LHCN-M2 (cell line): ENCODE measurements around the gene PNPLA1. TPM values are rescaled to one million over a fixed set of nuclear protein-coding genes. Genes with fewer than 3 reads are reported as not detected.
A peak's percentile ranks its signal among the peaks of the same experiment; 100 is the strongest.

Experiments used
- DNase-seq: peaks from one replicate; pipeline ENCODE4 v3.0.0-alpha.2; 2012; ENCODE audit warnings: low read depth
- polyA plus RNA-seq: library from polyadenylated mRNA; unstranded; fragments of >200 nt; gene quantifications from one replicate; pipeline ENCODE4 v1.2.1, GENCODE V29; 2012; ENCODE audit warnings: missing spikeins
- total RNA-seq: library from RNA; depleted of rRNA; stranded (reverse); fragments of >200 nt; gene quantifications from 2 replicates; pipeline ENCODE4 v1.2.3, GENCODE V29; 2014; rRNA removed

Gene PNPLA1
- not detected in 2 replicates for total RNA-seq
- not detected for polyA plus RNA-seq

DNA sequence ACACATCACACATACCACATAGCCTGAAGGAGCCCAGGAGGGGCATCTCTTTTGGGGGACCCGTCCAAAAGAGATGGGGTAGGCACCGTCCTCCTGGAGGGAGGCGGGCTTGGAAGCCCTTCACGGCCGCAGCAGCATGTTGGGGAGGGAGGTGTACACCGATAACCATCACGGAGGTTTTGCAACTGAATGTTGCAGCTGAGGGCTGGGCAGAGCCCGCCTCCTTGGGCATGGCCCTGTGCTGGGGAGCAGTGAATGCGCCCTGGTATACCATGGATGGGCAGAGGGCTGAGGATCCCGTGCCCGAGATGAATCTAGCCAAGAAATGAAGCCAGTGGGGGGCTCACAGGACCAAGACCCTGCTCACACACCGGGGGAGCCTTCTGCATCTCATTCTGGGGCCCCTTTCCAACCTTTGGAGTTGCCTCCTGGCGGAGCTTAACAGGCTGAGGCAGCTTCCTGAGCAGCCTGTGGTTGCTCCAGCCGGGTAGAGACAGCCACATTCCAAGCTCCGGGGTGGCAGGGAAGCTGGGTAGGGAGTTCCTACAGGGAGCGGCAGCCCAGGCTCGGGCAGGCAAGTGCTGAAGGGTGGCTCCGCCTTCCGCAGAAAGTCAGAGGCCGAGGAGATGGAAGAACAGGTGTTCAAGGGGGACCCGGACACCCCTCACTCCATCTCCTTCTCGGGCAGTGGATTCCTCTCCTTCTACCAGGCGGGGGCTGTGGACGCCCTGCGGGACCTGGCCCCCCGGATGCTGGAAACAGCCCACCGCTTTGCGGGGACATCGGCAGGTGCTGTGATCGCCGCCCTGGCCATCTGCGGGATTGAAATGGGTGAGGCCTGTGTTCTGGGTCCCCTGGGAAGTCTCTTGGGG is at the start of gene PNPLA1:
Gene PNPLA1, plus strand, starts transcription at position 227 of the 872 bp plus-strand sequence. Its CDS starts 400 bp downstream, at position 627.
- DNase-seq = no peak

DNA sequence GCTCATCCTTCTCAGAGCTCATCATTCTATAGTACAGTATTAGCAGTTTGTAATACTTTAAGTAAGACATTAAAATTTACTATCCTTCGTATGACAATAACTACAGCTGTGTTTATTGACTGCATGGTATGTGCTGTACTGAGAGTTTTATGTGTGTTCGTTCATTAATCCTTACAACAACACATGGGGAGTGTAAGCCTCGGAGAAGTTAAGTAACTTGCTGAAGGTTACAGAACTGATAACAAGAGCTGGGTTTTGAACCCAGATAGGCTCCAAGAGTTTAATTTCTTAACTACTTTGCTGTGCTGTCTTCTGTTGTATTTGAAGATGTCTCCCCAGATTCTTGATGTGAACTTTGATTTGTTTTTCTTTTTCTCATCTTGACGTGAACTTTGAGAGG is 49.6 kb upstream of the PNPLA1 start:
- no peak for DNase-seq

- no peak for DNase-seq
Observed at GRCh38 chr6:36221674-36222073, 48.2 kb upstream of the PNPLA1 start.

GRCh38 chr6:36222924-36223323 is 46.9 kb upstream of the PNPLA1 start:
- DNase-seq = no peak

- no peak for DNase-seq
Observed at GRCh38 chr6:36223706-36224105, 46.2 kb upstream of the PNPLA1 start.

GRCh38 chr6:36224918-36225461 is 44.9 kb upstream of the PNPLA1 start:
- peak; percentile 1 for DNase-seq

DNA sequence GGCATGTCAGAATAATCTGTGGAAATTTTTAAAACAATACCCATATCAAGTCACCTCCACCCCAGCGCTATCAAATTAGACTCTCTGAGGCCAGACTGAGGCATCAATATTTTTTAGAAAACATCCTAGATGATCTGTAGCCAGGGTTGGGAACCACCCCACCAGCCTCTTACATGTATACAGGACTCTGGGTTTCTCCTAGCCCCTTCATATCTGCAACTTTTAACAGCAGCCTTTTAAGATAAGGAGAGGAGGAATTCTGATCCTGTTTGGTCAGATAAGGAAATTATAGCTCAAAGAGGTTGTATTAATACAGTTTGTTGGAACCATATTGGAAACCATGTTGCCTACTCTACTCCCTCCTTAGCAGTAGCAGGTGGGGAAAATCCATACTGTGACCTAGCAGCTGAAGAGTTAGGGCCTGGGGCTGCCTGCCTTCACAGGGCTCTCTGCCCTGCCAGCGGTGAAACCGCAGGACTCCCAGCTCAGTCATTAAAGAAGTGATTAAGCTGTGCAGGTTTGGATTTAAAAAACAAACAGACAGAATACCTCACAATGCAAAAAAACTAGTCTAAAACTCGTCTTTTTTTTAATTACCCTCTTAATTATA is 43.3 kb upstream of the PNPLA1 start:
- DNase-seq = no peak

- peak; percentile 4 for DNase-seq
Observed at GRCh38 chr6:36227379-36228228, 42.3 kb upstream of the PNPLA1 start.

DNA sequence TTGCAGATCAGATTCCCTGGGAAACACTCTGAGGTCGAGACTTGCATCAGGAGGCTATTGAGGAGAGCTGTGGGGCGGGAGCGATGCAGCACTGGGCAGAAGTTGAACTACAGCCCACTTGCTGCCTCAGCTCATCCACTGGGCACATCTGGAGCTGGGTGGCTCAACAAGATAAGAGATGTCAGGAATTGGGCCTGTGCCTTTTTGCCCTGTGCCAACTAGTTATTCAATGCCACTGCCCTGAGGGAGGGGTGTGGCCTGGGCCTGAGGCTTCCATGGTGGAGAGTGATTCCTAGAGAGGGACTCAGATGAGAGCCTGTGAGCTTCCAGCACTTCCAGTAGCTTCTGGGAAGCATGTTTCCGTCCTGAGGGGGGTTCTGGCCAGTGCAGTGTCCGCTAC is 40.6 kb upstream of the PNPLA1 start:
- DNase-seq = no peak

DNA sequence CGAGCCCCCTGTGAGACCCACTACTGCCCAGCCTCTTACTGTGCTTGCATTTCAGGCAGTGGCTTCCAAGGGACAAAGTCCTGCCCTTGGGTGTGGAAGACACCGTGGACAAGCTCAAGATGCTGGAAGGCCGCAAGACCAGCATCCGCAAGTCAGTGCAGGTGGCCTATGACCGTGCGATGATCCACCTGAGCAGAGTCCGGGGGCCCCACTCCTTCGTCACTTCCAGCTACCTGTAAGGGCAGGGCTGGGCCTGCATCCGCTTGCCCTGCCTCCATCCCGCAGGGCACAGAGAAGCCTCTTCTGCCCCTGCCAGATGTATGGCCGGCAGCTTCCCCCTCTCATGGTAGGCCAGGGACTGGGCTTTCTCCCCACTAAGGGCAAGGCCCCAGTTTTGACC is 39.5 kb upstream of the PNPLA1 start:
- DNase-seq = no peak

DNA sequence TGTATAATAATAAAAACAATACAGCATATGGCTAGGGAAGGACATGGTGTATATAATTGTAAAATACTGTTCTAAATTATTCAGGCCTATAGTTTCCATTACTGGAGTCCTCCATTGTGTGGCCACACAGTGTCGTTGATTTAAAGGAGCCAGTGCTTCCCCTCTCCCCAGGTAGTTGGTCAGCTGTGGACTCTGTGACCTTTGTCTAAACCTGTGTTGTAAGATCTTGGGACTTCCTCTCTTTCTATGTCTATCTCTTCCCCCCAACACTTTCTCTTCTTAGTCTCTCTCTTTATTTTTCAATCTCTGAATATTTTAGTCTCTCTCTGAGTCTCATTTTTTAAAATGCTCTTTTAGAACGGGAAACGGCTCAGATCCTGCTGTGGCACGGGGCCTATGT is 37.7 kb upstream of the PNPLA1 start:
- no peak for DNase-seq

GRCh38 chr6:36235309-36235708 is 34.6 kb upstream of the PNPLA1 start:
- no peak for DNase-seq

- DNase-seq = no peak
Observed at GRCh38 chr6:36235862-36236261, 34.0 kb upstream of the PNPLA1 start.

- no peak for DNase-seq
Observed at GRCh38 chr6:36239774-36240173, 30.1 kb upstream of the PNPLA1 start.

DNA sequence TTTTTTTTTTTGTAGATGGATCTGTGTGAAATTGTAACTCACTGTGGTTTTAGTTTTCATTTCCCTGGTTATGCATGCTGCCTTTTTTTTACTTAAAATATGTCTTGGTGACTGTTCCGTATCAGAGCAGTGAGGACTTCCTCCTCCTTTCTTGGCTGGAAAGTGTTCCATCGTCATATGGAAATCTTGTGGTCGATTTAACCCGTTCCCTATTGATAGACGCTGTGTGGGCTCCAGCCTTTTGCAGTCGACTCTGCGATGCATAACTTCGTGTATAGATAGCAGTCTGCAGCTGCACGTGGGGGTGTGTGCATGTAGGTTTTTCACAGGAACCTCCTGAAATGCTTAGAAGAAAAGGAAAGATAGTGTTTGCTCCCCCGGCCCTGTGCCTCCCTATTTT is 28.1 kb upstream of the PNPLA1 start:
- DNase-seq = no peak

DNA sequence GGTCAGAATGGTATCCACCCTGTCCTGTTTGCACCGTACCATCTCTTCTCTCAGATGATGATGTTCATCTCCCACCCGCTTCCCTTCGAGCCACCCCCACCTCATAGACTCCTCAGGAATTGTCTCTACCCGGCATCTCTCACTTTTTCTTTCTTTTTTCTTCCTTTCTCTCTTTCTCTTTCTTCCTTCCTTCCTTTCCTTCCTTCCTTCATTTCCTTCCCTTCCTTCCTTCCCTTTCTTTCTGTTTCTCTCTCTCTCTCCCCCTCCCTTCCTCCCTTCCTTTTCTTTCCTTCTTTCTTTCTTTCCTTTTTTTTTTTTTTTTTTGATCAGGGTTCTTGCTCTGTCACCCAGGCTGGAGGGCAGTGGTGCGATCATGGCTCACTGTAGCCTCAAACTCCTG is 27.7 kb upstream of the PNPLA1 start:
- no peak for DNase-seq

DNA sequence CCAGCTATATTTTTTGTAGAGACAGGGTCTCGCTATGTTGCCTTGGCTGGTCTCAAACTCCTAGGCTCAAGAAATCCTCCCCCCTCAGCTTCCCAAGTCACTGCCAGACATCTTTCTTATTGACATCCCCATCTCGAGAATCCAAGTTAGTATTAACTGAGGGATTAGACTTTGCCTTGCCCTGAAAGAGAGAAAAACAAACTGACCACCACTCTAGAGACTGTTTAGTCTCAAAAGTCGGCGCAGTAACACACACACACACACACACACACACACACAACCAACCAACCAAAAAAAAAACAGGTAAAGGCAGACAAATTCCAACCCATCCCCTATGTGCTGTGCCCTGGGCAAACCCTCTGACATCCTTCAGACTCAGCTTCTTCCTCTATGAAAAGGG is 27.2 kb upstream of the PNPLA1 start:
- DNase-seq = no peak

DNA sequence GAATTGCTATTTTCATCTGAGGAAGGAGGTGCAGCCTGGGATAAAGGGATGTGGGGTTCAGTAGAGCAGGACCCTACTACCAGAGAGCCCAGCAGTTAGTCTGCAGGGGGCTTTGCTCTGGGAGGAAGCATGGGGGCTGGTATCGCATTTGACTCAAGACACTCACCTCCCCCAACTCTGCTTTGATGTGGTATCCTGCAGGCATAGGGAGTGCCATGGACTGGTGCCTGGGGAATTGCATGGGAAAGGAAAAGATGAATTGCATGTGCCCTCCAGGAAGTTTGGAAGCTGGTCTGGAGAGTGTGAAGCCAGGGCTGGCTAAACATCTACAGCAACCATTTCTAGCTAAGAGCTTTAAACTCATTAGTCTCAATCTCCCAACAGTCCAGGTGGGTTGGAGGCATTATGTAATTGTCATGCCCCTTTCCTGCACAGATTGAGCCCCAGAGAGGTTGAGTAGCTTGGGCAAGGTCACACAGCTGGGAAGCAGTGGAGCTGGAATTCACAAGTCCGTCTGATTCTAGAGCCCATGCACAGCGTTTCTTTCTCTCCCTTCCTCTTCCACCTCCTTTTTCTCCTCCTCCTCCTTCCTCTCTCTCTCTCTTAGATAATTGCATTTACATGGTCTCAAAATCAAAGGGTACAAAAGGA is 26.2 kb upstream of the PNPLA1 start:
- DNase-seq = no peak

- DNase-seq = no peak
Observed at GRCh38 chr6:36244641-36245280, 25.1 kb upstream of the PNPLA1 start.

- DNase-seq = no peak
Observed at GRCh38 chr6:36245572-36246061, 24.2 kb upstream of the PNPLA1 start.
